ENCODE measurements around the gene TRIM61.
"Not testable (repeated sequence)": the region's sequence is repeated elsewhere in the genome, so short reads cannot be mapped to it uniquely, and the experiment has no call there.

TRIM61 gene

DNA sequence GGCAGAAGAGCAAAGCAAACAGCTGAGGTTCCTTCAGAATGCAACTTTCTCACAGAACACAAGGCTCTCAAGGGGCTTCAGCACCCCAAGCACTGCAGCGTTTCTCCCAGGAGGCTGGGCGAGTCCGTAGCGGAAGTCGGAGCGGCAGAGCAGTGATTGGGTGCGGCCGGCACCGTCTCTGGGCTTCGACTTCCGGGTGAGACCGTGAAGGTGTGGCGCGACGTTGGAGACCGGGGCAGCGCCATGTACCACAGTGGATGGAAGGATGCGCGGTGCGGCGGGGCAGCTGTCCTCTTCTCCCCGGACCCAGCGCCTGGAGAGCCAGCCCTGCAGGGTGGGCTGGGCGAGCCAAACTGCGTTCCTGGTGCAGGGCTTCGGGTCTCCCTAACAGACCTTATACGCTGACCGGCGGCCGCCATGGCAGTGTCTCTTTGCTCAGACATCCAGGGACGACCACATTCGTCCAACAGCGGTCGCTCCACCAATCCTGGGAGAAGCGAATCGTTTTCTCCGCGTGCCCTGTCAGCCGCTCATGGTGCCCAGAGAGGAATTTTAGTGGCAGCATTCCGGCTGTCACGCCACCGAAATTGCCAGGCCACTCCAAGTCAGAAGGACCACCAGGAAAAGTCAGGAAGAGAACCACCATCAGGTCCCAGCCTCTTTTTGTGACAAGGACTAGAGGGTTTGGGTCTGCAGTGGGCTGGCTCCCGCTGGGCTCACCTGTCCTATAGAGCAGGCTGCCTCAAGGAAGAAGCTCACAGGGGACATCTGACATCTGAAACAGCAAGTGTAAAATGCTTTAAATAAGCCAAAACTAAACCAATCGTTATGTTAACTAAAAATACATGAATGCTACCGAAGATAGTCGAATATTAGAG is 20.5 kb downstream of the TRIM61 start:
- DNase-seq, result peak; percentile 93

DNA sequence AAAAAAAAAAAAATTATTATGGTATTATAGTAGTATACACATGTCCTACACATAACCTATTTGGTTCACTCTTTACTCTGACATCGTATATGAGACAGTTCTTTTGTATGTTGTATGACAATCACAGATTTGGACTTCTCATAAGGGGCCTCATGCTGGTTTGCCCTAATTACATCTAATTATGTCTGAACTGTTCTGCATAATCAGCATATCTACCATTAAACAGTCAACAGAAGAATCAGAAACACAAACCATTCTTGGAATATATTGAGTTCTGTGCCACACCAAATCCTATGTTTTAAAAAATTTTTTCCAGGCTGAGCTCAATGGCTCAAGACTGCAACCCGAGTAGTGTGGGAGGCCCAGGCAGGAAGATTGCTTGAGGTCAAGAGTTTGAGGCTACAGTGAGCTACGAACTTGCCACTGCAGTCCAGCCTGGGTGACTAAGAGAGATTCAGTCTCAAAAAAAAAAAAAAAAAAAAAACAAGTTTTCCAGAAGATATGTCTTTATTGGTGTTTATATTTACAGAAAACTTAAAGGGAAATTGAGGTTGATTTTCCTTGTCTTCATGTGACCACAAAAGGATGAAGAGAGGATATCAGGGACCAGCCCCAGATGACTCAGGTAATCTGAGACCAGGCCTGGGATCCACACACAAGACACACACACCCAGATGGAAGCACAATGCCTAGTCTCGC is 22.2 kb downstream of the TRIM61 start:
- DNase-seq, result no peak

DNA sequence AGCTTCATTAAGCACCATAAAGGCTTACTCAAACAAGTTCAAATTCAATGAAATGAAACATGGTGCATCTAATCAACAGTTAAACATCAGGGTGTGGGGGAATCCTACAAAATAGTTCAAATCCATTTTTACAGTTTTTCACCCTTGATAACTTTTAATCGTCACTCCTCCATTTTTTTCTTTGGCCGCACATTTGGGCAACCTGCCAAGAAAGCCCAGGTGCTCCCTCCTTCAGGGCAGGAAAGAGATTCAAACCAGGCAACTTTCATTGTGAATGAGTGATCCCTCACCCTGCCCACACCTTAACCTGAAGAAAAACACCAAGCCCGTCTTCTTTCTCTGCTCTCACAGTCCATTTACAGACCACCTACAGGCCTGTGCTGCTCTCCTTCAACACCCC is 24.9 kb downstream of the TRIM61 start:
- DNase-seq, result no peak

DNA sequence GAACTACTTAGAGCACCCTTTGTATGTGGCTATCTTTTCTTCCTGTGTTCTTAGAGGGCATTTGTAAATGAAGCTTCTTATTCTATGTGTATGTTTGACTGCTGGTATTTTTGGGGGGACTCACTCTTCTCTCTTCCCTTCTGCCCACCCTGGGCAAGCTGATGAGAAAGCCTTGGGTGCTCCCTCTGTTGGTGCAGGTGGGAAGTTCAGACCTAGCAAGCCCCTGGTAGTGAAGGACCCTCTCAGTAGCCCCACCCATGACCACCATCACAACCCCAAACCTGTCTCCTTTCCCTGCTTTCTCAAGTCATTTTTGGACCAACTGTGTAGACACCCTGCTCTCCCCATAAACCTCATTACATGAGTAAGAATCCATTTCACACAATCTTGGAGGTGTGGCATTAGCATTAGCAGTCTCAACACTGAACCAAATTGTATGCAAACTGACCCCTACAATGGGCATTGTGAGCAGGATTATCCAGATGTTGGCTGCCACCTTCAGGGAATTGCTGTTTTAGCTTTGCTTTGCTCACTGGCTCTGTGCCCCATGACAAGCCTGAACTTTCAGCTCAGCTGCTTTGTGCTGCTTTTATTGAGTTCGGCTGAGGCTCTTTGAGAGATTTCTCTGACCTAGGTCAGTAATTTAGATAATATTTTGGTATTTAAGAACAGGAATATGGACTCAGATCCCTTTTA is 27.9 kb downstream of the TRIM61 start:
- DNase-seq, result peak; percentile 50

DNA sequence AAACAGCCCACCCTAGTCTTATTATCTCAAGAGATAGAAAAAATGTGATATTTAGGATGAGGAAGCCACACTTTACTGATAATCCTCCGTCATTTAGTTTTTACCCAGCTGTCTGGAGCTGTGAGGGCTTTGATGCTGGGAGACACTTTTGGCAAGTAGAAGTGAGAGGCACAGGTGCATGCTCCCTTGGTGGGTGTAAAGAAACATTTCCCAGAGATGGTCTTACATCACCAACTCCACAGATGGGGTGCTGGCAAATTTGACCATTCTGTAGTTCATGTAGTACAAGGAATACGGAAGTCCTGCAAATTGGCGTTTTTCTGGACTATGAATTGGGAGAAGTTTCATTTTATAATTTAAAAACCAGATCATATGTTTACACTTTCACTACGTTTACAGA is 28.5 kb downstream of the TRIM61 start:
- no peak for DNase-seq

DNA sequence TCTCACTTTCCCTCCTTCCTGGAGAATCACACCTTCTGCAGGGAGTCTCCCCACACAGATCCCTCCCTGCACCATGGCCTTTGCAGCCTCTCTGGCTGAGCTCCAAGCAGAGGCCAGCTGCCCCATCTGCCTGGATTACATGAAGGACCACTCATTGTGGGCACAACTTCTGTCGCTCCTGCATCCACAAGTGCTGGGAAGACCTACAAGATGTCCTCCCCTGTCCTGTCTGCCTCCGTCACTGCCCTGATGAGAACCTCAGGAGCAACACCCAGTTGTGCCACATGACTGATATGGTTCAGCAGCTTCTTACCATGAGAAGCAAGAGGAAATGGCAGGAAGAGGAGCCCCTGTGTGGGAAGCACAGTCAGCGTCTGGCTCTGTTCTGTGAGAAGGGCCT is 29.5 kb downstream of the TRIM61 start:
- DNase-seq, result not testable (repeated sequence)

DNA sequence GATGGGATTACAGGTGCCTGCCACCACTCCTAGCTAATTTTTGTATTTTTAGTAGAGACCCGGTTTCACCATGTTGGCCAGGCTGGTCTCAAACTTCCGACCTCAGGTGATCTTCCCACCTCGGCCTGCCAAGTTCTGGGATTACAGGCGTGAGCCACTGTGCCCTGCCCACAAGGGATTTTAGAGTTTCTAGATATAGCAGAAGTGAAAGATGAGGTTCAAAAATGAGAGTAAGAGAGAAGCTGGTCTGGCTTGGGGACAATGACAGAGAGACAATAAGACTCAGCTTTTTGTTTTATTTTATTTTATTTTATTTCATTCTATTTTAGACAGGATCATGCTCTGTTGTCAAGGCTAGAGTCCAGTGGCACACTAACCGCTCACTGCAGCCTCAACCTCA is 30.6 kb downstream of the TRIM61 start:
- no peak for DNase-seq

DNA sequence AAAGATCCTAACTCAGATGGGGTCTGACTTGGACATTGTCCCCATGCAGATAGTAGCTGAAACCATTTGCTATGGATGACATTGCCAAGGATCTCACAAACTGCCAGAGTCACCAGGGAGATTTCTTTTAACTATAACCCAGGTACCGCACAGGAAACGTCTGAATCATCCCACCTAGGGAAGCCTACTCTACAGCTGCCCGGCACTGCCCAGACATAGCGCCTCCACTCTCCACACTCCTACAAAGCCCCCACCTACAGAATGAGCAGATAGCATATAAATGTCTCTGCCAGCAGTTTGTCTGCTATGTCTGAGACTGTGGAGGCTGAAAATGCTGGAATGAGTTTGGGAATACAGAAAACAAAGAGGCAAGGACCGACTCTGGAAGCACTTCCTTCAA is 32.3 kb downstream of the TRIM61 start:
- no peak for DNase-seq

DNA sequence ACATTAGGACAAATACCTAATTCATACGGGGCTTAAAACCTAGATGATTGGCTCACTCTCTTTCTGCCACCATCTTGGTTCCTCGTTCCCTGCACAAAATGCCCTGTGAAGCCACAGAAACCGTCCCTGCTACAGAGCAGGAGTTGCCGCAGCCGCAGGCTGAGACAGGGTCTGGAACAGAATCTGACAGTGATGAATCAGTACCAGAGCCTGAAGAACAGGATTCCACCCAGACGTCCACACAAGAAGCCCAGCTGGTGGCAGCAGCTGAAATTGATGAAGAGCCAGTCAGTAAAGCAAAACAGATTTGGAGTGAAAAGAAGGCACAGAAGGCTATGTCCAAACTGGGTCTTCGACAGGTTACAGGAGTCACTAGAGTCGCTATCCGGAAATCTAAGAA is 34.3 kb downstream of the TRIM61 start:
- DNase-seq, result no peak

DNA sequence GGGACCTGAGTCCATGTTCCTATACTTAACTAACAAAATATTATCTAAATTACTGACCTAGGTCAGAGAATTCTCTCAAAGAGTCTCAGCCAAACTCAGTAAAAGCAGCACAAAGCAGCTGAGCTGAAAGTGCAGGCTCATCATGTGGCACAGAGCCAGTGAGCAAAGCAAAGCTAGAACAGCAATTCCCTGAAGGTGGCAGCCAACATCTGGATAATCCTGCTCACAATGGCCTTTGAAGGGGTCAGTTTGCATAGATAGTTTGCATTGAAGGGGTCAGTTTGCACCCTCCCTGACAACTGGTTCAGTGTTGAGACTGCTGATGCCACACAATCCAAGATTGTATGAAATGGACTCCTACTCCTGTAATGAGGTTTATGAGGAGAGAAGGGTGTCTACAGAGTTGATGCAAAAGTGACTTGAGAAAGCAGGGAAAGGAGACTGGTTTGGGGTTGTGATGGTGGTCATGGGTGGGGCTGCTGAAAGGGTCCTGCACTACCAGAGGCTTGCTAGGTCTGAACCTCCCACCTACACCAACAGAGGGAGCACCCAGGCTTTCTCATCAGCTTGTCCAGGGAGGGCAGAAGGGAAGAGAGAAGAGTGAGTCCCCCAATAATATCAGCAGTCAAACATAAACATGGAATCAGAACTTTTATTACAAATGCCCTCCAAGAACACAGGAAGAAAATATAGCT is 39.7 kb downstream of the TRIM61 start:
- DNase-seq, result peak; percentile 56

DNA sequence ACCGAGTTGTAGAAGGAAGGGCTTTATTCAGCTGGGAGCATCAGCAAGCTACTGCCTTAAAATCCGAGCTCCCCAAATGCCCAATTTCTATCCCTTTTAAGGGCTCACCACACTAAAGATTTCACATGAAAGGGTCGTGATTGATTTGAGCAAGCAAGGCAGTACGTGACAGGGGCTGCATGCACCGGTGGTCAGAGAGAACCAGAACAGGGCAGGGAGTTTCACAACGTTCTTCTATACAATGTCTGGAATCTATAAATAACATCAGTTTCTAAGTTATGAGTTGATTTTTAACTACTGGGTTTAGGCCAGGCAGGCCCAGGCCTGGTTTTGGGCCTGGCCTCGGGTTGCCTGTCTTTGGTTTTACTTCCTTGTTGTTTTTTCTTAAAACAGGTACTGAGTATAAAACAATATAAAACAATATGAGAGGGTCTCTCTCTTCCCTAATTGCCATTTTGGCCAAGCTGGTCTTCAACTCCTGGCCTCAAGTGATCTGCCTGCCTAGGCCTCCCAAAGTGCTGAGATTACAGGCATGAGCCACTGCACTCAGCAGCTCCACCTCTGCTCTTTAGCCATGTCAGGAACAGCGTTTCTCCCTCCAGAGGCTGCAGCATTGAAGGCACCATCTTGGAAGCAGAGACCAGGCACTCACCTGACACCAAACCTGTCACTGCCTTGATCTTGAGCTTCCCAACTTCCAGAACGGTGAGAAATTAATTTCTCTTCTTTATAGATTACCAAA is 41.4 kb downstream of the TRIM61 start:
- DNase-seq, result not testable (repeated sequence)

DNA sequence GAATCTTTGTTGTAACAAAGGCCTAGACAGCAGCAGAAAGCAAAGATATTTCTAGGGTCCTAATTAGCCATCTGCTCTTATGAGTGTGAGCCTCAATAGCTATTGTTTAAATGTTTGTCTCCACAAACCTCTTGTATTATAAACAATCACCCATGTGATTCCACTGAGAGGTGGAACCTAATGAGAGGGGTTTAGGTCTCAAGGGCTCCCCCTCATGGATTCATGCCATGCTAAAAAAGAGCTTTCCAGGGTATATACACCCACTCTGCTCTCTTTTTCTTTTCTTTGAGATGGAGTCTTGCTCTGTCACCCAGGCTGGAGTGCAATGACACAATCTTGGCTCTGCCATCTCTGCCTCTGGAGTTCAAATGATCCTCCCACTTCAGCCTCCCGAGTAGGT is 42.1 kb downstream of the TRIM61 start:
- peak; percentile 60 for DNase-seq

DNA sequence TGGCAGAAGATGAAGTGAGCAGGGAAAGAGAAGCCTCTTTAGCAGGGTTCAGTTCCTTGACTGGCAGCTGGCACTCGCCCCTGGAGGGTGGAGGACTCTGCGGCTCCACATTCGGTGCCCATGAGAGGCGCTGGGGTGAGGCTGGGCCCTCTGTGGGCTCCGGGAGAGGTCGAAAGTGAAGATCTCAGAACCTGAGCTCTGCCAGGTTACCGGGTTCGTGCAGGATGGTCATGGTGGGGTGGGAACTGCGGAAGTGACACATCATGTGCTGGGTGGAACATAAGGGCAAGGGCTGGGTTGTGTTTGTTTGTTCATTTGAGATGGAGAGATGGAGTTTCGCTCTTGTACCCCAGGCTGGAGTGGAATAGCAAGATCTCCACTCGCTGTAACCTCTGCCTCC is 44.2 kb downstream of the TRIM61 start:
- DNase-seq, result no peak

DNA sequence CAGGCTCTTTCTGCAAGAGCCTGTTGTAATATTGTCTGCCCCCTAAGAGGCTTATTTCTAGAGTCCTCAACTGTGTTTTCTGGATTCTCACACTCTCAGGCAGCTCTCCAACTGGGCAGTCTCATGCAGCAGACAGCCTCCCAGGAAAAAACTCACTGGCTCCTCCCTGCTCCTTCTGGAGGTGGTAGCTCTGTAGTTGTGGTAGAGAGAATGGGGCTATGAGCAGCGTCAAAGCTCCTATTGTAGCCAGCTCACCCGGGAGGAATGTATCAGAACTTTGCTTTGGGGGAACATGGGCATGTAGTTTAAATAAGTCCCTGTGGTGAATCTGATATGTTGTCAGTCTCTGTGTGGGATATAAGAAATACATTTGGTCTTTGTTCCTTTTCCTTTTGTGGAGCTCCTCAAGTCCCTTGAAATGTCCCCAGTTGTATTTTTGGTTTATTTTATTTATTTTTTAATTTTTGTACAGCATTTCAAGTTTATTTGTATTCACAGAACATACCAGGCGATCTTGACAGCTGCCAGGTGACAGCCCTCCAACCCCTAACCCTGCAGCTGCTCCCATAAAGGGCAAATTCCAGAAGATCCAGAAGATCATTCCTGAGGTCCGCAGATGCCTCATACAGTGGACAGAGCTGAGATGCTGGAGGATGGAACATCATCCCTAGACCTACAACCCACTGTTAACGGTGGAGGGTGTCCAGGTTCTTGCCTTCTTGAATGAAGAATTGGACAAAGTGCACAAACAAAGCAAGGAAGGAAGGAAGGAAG is 45.7 kb downstream of the TRIM61 start:
- DNase-seq, result no peak

DNA sequence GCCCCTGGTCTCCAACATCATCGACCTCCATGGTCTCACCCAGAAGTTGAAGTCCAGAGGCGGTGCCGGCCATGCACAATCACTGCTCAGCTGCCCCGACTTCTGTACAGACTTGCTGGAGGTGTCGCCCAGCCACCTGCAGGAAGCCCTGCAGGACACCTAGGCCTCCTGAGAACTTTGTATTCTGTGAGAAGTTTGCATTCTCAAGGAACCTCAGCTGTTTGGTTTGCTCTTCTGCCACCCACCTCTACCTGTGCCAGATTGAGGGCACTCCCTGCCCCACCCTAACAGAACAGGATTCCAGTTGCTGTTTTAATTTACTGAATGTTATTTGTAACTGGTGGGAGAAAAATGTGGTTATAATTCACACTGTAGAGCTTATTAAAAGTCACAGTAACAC is 46.8 kb downstream of the TRIM61 start:
- DNase-seq, result no peak

DNA sequence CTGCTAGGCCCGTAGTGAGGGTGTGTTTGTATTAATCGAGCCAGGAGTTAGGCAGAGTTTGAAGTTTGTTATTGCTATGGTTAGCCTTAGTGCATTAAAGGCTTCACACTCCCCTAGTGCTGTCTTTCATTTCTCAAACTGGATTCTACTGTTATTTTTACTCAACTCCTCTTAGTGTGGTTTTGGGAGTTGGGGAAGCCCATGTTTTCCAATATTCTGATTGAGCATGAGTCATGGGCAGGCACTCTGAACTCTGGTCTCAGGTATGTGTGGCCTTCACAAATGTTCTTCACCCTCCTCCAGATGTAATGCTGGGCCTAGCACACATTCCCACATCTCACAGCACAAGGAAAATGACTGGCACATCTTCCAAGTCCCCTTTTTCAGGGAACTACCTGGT is 50.4 kb downstream of the TRIM61 start:
- not testable (repeated sequence) for DNase-seq

DNA sequence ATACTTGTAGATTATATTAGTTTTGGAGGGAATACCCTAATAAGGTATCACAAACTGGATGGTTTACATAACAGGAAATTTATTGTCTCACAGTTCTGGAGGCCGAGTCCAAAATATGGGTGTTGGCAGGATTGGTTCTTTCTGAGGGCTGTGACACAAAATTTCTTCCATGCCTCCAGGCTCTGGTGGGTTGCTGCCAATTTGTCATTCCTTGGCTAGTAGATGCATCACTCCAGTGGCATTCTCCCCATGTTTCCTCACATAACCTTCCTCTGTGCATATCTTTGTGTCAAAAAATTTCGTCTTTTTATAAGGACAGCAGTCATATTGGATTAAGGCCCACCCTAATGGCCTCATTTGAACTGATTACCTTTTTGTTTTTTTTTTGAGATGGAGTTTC is 51.2 kb downstream of the TRIM61 start:
- DNase-seq, result no peak

DNA sequence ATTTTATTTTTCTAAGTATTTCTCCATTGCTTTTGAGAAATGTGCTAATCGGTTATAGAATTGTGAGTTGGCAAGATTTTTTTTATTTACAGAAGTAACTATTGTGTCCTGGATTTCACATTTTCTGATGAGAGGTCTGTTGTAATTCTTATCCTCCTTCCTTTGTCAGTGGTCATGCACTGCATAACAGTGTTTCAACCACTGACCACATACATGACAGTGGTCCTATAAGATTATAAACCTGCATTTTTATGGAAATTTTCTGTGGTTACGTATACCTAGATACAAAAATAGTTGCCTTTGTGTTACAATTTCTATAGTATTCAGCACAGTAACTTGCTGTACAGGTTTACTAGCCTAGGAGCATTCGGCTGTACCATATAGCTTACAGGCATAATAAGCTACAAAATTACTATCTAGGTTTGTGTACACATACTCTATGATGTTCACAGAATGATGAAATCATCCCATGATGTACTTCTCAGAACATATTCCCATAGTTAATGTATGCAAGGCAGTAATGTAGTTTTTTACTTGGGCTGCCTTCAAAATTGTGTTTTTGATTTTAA is 52.7 kb downstream of the TRIM61 start:
- DNase-seq, result peak; percentile 56

DNA sequence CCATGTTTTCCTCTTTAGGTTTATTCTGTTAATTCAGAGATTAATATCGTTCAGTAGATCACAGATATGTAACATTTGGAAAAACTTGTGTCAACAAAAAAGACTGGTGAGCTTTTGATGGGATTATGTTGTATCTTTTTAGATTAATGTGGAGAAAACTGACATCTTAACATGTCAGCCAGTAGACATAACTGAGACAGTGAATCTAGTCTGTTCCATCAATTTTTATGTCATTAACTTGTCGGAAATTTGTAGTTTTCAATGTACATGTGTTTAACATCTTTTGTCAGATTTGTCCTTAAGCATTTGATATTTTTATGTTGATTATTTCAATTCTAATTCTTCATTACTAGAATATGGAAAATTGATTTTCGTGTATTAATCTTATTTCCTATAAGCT is 58.5 kb downstream of the TRIM61 start:
- no peak for DNase-seq
